ENCODE measurements around the gene ST3GAL3.

- TF ChIP-seq CTCF (IDR thresholded peaks at IDR 0.05), result no peak
- TF ChIP-seq POLR2A (IDR thresholded peaks at IDR 0.05), result no peak
- TF ChIP-seq POLR2AphosphoS5 (IDR thresholded peaks at IDR 0.05), result no peak
These were observed 98.8 kb downstream of the ST3GAL3 start for GRCh38 chr1:43806183-43806582.

All from breast epithelium (tissue), 3 donors.